GM10847 (cell line): ENCODE results near the gene DMKN.
A peak's percentile ranks its signal among the peaks of the same experiment; 100 is the strongest.

ENCODE experiments used
- POLR2A ChIP-seq: IDR thresholded peaks from 2 replicates; pipeline ENCODE4 v1.6.1; 2011; ENCODE audit not compliant: insufficient read length; ENCODE audit errors: extremely low read depth

Gene DMKN

GRCh38 chr19:35554076-35554475, 40.6 kb upstream of the DMKN start:
- no peak for TF ChIP-seq POLR2A

DNA sequence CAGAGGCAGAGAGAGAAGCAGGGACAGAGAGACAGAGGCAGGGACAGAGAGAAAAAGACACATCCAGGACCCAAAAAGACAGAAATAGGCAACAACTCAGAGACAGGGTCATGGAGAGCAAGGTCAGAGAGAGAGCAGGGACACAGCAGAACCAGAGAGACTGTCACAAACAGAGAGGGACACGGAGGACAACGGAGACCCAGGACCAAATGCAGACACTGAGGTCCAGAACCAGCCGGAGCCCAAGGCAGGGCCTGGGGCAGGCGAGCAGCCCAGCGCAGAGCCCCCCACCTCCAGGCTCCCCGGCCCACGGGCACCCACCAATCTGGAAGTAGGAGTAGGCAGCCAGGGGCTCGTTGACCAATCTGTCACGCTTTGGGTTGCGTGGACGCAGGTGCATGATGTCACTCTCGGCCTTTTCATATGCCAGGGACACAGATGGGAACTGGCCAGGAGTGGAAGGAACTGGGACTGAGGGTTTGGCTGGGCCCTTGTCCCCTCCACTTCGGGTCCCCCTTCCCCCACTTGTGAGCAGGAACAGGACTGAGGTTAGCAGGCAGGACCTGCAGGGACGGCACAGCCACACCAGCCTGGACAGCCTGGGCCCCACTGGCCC, 40.0 kb upstream of the DMKN start:
- no peak for TF ChIP-seq POLR2A

DNA sequence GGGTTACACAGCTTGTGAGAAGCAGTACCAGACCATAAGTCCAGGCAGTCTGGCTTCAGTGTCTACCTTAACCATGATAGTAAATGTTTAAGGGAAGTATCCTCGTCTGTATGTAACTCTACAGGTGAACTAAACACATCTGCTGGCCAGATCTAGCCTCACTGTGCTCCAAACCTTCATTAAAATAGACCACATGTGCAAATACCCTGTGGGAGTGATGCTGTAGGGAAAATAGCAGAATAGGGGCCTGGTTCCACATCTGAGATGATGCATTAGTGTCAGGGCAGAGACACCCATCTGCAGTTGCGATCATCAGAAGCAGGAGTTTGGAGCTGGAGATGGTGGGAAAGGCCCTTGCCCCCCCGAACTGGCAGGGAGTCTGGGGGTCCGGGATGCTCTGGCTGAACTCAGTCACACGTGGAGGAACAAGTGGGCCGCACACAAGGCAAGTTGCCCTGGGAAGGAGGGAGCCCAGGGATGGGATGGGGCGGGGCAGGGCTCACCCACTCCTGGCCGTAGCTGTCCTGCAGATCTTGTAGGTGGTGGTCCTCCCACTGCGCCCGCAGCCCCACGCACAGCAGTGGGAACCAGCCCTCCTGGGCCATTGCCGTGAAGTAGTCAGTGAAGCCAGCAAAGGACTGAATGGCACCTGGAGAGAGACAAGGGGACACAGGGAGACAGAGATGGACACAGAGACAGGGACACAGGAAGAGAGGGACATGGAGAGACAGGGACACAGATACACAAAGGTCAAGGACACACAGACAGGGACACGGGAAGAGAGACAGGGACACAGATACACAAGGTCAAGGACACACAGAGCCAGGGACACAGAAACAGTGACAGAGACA, 39.3 kb upstream of the DMKN start:
- TF ChIP-seq POLR2A: no peak

DNA sequence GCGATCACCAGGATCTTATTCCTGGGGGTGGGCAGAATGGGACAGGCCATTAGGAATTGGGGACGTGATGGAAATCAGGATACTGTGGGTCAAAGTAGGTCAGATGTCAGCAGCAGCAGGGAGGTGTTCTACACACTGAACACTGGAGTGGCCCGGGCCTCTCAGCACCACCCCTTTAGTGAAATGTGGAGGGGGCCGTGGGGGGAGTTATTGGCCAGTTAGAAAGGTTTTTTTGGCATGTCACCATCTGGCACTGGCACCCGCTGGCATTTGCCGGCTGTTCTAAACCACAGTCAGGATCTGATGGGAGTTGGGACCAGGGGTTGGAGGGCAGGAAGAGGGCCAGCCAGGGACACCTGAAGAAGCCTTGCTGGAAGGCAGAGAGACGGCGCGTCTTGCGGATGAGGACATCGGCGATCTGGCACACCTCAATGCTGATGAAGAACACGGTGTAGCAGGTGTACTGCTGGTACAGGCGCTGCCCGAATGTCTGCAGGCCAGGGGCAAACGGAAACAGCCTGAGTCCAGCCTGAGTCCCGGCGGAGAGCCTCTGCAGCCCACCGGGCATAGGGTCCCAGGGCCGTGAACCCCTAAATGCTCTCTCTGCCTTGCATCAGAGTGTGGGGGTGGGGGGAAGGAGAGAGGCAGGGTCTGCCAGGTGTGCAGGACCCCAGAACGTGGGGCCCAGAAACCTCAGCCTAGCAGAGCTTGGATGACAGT, 37.8 kb upstream of the DMKN start:
- TF ChIP-seq POLR2A: no peak

DNA sequence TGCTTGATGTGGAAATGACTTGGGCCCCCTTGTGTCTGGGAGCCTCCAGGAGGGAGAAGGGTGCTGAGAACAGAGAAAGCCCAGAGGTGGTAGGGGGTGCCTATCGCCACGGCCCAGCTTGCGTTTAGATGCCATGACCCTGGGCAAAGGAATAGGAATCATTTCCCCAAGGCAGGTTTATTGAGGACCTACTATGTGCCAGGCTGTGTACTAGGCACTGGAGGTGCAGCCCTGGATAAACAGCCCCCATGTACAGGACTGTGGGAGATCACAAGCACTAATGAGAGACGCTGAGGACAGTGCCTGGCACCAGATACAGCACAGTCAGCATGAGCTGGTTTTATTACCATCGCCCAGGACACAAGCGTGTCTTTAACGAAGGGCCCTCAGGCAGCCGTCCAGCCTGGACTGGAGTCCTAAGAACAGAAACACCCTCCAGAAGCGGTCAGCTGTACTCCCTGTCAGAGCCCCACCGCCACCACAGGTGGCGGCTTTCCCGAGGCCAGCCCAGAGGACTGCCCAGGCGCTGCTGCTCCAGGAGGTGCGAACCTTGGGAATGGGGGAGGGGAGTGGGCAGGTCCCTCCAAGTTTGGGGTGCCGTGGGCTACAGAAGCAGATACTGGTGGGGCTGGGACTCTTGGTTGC, 36.6 kb upstream of the DMKN start:
- TF ChIP-seq POLR2A: no peak

GRCh38 chr19:35549174-35549788, 35.8 kb upstream of the DMKN start:
- TF ChIP-seq POLR2A: no peak

GRCh38 chr19:35546532-35546931, 33.1 kb upstream of the DMKN start:
- no peak for TF ChIP-seq POLR2A

DNA sequence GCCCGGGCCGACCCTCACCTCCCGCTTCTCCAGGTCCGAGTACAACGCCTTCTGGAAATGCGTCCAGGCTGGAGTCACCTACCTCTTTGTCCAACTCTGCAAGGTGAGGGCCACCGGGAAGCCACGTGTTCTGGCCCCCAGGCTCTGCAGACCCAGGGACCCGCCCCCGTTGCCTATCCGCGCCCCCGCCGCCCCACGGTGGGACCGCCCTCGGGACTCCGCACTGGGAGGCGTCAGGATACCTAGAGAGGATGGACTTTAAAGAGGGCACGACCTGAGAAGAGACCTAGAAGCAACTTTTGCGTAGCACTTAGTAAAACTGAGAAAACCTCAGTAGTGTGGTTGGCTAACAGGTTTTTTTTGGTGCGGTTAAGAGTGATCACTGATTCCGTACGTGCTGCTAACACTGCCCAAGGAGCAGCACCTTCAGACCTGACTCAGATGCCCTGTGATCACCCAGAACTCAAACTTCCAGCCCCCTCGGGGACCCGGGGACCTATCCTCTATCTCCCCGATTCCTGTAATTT, 32.5 kb upstream of the DMKN start:
- TF ChIP-seq POLR2A: no peak

DNA sequence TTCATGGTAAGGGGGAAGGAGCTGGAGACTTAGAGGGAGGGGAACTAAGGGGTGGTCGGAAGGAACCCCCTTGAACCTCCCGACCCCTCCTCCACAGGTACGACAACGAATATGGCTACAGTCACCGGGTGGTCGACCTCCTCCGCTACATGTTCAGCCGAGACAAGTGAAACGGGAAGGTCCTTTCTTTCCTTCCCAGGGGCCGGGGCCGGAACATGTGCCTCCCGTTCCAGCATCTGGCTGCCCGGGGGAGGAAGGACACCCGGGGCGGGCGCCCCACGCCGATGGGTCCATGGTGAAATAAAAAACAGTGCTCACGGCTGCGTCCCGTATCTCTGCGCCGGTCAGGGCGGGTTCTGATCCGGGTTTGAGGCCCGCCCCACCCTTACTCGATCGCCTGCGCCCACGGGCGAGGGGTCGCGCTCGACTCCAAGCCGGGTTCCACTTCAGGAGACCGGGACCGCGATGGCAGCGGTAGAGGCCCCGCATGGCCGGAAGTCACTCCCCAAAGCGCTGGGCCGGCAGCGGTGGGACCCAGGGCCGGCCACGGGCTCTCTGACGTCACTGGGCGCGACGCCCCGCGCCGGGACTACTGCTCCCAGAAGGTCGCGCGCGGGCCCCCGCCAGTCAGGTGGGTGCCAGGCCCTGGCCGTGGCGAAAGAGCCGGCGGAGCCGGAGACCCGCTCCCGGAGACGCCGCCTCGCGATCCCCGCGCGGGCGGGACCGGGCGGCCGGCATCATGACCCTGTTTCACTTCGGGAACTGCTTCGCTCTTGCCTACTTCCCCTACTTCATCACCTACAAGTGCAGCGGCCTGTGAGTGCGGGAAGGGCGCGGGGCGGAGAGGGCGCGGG, 31.8 kb upstream of the DMKN start, which contains the start of gene TMEM147:
TMEM147 (plus strand) TSS at position 626 of the 854 bp plus-strand sequence; CDS start at position 740, 114 bp downstream.
- TF ChIP-seq POLR2A: peak; percentile 73

DNA sequence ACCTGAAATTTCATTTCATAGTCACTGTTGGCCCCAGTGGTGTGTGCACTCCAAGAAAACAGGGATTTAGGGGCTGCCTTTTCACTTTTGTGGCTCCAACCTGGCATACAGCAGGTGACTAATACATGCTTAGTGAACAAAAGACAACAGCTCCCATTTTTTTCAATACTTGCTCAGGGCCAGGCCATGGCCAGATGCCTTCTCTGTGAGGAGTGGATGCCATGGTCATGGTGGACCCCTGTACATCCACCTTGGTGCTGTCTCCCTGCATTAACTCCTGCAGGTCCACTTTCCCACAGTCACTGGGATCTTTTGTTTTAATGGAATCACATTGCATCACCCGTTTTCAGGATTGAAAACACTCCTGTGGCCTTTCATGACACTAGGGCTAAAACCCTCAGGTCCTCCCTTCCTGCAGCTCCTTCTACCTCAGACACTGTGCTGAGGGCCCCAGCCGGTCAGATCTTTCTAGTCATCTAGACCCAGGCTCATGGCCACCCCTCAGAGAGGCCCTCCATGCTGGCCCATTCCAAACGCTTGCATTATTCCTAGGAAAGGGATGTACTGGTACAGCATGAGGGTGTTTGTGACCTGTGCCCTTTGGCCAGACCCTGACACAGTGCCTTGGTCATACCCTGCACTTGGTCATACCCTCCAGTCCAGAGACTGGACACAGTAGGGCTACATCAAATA, 30.8 kb upstream of the DMKN start:
- no peak for TF ChIP-seq POLR2A

DNA sequence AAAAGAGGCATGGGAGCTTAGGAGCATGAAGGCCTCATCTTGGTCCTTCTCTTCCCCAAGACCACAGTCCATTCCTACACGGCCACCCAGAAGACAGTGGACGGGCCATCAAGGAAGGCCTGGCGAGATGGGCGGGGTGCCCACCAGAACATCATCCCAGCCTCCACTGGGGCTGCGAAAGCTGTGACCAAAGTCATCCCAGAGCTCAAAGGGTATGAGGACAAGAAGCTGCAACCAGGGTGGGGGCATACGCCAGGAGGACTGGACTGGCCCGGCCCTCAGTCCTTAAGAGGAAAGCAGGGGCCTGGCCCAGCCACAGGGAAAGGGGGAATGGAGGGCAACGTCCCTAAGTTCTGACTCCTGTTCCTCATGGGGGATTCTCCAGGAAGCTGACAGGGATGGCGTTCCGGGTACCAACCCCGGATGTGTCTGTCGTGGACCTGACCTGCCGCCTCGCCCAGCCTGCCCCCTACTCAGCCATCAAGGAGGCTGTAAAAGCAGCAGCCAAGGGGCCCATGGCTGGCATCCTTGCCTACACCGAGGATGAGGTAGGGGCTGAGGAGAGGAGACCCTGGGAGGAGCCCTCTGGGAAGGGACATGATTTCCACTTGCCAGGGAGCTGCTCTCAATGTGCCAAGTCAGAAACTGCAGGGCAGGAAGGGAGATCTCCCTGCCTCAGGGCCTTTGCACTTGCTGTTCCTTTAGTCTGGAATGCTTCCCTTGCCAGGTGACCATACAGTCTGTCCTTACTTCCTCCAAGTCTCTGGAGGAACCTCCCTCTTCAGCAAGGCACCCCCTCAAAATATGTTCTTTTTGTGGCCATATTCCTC, 30.0 kb upstream of the DMKN start:
- no peak for TF ChIP-seq POLR2A

GRCh38 chr19:35542209-35542608, 28.8 kb upstream of the DMKN start:
- TF ChIP-seq POLR2A: no peak
